ENCODE data around the gene TSPAN5. TPM values are rescaled to one million over a fixed set of nuclear protein-coding genes. Genes with fewer than 3 reads are reported as not detected.

TSPAN5 gene
- total RNA-seq, 2 donors from 2014 or later = 7.4 to 11.8 TPM

DNA sequence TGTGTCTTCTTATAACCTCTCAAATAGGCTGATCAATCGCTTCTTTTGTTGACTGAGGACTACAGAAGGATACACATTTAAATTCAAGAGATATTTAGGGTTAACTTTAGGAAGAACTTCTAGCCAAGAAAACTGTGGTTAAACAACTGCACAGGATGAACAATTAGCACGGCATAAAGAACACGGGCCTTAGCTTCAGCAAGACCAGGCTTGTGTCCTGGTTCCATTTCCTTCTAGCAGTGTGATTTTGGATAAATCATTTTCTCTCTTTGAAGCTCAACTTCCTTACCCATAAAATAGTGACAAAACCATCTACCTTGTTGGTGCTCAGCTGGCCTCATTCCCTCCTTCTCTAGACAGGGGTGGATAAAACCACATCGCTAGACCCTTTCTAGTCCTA, 117.6 kb downstream of the TSPAN5 start:
- Mint-ChIP-seq H3K4me1 (peaks cover 13% of the 10 kb centered on the region), H3K27me3 (ENCODE audit: insufficient read depth) (no peaks in the 10 kb centered on the region), H3K4me3 (no peak overlapping the region), H3K36me3 (ENCODE audit: low read depth) (no peaks in the 10 kb centered on the region), H3K27ac (no peak overlapping the region), H3K9me3 (no peaks in the 10 kb centered on the region)
- no peaks in the 10 kb centered on the region for H3K36me3 ChIP-seq (ENCODE audit: control insufficient read depth, insufficient read depth, low read length)
- H3K9ac ChIP-seq (ENCODE audit: extremely low read depth, low read length, poor library complexity, severe bottlenecking) = no peak overlapping the region
- no peaks in the 10 kb centered on the region for H3K27me3 ChIP-seq (ENCODE audit: control insufficient read depth, insufficient read depth, low read length, poor library complexity, severe bottlenecking)
- no peak overlapping the region for H3K4me3 ChIP-seq (ENCODE audit: low read length)
- DNase-seq = no peak
- H3K4me1 ChIP-seq (ENCODE audit: control insufficient read depth, insufficient read depth, low read length) = peaks cover 2% of the 10 kb centered on the region
- H3K27ac ChIP-seq (ENCODE audit: low read depth, low read length) = no peak overlapping the region
- TF ChIP-seq, protein P1, sequence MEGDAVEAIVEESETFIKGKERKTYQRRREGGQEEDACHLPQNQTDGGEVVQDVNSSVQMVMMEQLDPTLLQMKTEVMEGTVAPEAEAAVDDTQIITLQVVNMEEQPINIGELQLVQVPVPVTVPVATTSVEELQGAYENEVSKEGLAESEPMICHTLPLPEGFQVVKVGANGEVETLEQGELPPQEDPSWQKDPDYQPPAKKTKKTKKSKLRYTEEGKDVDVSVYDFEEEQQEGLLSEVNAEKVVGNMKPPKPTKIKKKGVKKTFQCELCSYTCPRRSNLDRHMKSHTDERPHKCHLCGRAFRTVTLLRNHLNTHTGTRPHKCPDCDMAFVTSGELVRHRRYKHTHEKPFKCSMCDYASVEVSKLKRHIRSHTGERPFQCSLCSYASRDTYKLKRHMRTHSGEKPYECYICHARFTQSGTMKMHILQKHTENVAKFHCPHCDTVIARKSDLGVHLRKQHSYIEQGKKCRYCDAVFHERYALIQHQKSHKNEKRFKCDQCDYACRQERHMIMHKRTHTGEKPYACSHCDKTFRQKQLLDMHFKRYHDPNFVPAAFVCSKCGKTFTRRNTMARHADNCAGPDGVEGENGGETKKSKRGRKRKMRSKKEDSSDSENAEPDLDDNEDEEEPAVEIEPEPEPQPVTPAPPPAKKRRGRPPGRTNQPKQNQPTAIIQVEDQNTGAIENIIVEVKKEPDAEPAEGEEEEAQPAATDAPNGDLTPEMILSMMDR (conservative IDR thresholded peaks at IDR 0.05) = no peak
- H3K9me3 ChIP-seq (ENCODE audit: control insufficient read depth, low read length) = no peaks in the 10 kb centered on the region
- WGBS, 2 experiments (ENCODE audit: insufficient coverage in 1 of 2, insufficient read length in 1 of 2) = 94 to 100% methylated on average over 2 to 4 of the region's 4 CpGs

DNA sequence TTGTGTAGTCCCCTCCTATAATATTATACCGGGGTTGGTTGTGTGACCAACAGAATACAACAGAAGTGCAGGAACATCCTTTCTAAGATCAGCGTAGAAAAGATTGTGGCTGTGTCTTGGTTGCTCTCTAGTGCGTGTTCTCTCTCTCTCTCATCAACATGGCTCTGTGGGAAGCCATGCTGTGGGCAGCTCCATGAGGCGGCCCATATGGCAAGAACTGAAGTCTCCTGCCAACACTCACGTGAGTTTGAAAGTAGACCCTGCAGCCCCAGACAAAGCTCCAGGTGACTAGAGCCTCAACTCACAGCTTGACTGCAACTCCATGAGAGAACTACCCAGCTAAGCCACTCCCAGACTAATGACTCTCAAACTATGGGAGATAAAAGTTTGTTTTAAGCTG, 118.7 kb downstream of the TSPAN5 start:
- no peaks in the 10 kb centered on the region for H3K27me3 Mint-ChIP-seq (ENCODE audit: insufficient read depth)
- peaks cover 18% of the 10 kb centered on the region for H3K4me1 Mint-ChIP-seq
- Histone ChIP-seq H3K9me3 (ENCODE audit: control insufficient read depth, low read length) (no peaks in the 10 kb centered on the region), H3K27me3 (ENCODE audit: control insufficient read depth, insufficient read depth, low read length, poor library complexity, severe bottlenecking) (no peaks in the 10 kb centered on the region), H3K9ac (ENCODE audit: extremely low read depth, low read length, poor library complexity, severe bottlenecking) (no peak overlapping the region), H3K27ac (ENCODE audit: low read depth, low read length) (no peak overlapping the region), H3K4me3 (ENCODE audit: low read length) (no peak overlapping the region), H3K36me3 (ENCODE audit: control insufficient read depth, insufficient read depth, low read length) (no peaks in the 10 kb centered on the region), H3K4me1 (ENCODE audit: control insufficient read depth, insufficient read depth, low read length) (peaks cover 2% of the 10 kb centered on the region)
- no peak overlapping the region for H3K27ac Mint-ChIP-seq
- TF ChIP-seq, protein P1 (conservative IDR thresholded peaks at IDR 0.05) = no peak
- no peaks in the 10 kb centered on the region for H3K9me3 Mint-ChIP-seq
- 89 to 100% methylated on average over 2 to 5 of the region's 5 CpGs for WGBS, 2 experiments (ENCODE audit: insufficient coverage in 1 of 2, insufficient read length in 1 of 2)
- no peak overlapping the region for H3K4me3 Mint-ChIP-seq
- H3K36me3 Mint-ChIP-seq (ENCODE audit: low read depth) = no peaks in the 10 kb centered on the region
- no peak for DNase-seq

DNA sequence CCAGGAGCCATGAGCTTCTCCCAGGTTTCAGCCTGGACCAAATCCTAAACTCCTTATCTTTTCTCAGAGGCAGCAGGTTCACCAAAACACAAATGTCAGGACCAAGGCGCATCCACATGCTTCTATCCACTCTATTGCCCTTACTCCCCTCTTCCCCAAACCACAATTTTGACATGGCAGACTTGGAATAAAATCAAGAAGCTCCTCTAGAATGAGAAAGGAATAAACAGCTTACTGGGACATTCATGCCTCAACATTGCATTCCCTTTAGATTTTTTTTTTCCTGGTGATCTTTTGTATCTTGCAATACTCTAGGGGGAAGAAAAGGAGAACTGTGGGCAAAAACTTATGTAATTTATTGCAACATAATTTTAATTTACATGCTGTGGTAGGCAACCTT, 119.1 kb downstream of the TSPAN5 start:
- Mint-ChIP-seq H3K27me3 (ENCODE audit: insufficient read depth) (no peaks in the 10 kb centered on the region), H3K4me3 (no peak overlapping the region), H3K27ac (no peak overlapping the region), H3K36me3 (ENCODE audit: low read depth) (no peaks in the 10 kb centered on the region), H3K4me1 (peaks cover 20% of the 10 kb centered on the region), H3K9me3 (no peaks in the 10 kb centered on the region)
- peaks cover 2% of the 10 kb centered on the region for H3K4me1 ChIP-seq (ENCODE audit: control insufficient read depth, insufficient read depth, low read length)
- no peaks in the 10 kb centered on the region for H3K36me3 ChIP-seq (ENCODE audit: control insufficient read depth, insufficient read depth, low read length)
- H3K27me3 ChIP-seq (ENCODE audit: control insufficient read depth, insufficient read depth, low read length, poor library complexity, severe bottlenecking) = no peaks in the 10 kb centered on the region
- H3K9ac ChIP-seq (ENCODE audit: extremely low read depth, low read length, poor library complexity, severe bottlenecking) = no peak overlapping the region
- H3K27ac ChIP-seq (ENCODE audit: low read depth, low read length) = no peak overlapping the region
- no peak for DNase-seq
- TF ChIP-seq, protein P1 (conservative IDR thresholded peaks at IDR 0.05) = no peak
- WGBS, 2 experiments (ENCODE audit: insufficient coverage in 1 of 2, insufficient read length in 1 of 2) = 91 to 100% methylated on average over 1 of the region's 1 CpG
- H3K9me3 ChIP-seq (ENCODE audit: control insufficient read depth, low read length) = no peaks in the 10 kb centered on the region
- H3K4me3 ChIP-seq (ENCODE audit: low read length) = no peak overlapping the region

All from endodermal cell (in vitro differentiated cells).